GM10266 (cell line): ENCODE data around the gene TEAD4.
A peak's percentile ranks its signal among the peaks of the same experiment; 100 is the strongest.

Experiments used
- DNase-seq: peaks from one replicate; pipeline ENCODE4 v3.0.0; 2012; ENCODE audit errors: extremely low spot score
- CTCF ChIP-seq: IDR thresholded peaks from 2 replicates; pipeline ENCODE4 v1.5.1; 2012; ENCODE audit warnings: mild to moderate bottlenecking, low read depth; ENCODE audit not compliant: control insufficient read depth, insufficient read depth; ENCODE audit errors: missing control alignments

The TEAD4 gene

GRCh38 chr12:2960390-2960956 lies 1.3 kb downstream of the TEAD4 start:
- DNase-seq, result peak; percentile 45
- TF ChIP-seq CTCF, result no peak

GRCh38 chr12:2960996-2961616 lies 1.9 kb downstream of the TEAD4 start:
- no peak for TF ChIP-seq CTCF
- no peak for DNase-seq

DNA sequence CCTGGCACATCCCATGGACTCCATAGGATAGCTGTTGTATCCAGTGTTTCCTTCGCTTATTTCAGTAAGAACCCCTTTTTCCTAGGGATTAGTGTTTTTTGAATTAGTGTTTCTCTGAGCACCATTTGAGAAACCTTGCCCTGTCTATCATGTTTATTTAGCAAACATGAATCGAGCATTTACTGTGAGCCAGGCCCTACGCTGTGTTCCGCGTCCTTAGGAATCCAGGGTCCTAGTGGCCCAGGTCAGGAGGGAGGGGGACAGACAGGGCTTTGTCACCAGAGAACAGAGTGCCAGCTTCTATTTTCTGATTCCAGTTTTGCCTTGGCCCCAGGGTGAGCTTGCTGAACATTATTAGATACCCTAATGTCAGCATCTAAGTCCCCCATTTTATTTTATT lies 2.5 kb downstream of the TEAD4 start:
- TF ChIP-seq CTCF, result no peak

GRCh38 chr12:2963154-2963759 lies 4.1 kb downstream of the TEAD4 start:
- TF ChIP-seq CTCF, result no peak
- no peak for DNase-seq

More for the DNA sequence above, 2.5 kb downstream of the TEAD4 start:
- DNase-seq, result no peak

- TF ChIP-seq CTCF, result no peak
- no peak for DNase-seq
Observed at GRCh38 chr12:2963760-2964292, 4.6 kb downstream of the TEAD4 start.

DNA sequence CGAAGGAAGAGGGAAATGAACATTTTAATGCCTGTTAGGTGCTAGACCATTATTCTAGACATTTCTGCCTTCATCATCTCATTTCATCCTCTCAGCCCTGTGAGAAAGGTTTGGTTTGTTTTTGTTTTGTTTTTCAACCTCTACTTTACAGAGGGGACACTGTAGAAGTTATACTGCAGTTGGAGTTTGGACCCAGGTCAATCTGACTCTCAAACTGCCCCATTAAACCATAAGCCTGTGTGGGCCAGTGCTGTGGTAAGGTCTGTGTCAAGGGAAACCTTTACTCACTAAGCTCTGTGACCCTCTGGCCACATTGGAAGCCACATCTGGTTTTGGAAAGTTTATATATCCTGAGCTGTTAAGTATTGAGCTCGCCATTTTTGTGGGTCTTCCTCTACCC lies 8.5 kb downstream of the TEAD4 start:
- no peak for TF ChIP-seq CTCF
- no peak for DNase-seq

- DNase-seq, result no peak
- no peak for TF ChIP-seq CTCF
Observed at GRCh38 chr12:2970744-2971143, 11.5 kb downstream of the TEAD4 start.
